Measurements from ENCODE around the gene HOXA3.

The HOXA3 gene

DNA sequence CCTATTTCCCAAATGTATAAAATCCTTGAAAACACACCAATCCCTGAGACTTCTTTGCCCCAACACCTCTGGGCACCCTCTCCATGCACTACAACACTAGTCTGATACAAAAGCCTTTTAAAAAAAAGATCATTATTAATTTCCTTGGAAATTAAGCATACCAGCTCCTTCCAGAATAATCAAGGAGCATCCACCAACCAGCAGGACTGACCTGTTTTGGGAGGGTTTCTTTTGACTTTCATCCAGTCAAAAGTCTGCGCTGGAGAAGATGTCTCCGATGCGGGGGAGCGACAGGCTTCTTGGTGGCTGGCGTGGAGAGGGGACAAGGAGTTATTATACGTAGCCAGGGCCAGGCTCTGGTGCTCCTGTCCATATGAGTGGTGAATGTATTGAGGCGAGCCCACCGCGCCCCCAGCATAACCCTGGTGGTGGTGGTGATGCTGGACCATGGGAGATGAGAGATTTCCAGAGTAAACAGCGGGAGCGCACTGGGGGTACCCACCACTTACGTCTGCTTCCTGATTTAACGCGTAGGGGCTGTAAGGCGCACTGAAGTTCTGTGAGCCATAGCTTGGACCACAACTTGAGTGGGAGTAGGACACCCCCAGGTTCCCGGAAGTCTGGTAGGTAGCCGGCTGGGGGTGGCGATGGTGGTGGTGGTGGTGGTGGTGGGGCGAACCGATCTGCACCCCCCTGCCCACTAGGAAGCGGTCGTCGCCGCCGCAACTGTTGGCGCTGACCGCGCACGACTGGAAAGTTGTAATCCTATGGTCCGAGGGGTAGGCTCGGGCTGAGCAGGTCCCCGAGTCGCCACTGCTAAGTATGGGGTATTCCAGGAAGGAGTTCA lies 57.1 kb downstream of the HOXA3 start:
- 1% methylated on average over 32 of the region's 33 CpGs for WGBS

DNA sequence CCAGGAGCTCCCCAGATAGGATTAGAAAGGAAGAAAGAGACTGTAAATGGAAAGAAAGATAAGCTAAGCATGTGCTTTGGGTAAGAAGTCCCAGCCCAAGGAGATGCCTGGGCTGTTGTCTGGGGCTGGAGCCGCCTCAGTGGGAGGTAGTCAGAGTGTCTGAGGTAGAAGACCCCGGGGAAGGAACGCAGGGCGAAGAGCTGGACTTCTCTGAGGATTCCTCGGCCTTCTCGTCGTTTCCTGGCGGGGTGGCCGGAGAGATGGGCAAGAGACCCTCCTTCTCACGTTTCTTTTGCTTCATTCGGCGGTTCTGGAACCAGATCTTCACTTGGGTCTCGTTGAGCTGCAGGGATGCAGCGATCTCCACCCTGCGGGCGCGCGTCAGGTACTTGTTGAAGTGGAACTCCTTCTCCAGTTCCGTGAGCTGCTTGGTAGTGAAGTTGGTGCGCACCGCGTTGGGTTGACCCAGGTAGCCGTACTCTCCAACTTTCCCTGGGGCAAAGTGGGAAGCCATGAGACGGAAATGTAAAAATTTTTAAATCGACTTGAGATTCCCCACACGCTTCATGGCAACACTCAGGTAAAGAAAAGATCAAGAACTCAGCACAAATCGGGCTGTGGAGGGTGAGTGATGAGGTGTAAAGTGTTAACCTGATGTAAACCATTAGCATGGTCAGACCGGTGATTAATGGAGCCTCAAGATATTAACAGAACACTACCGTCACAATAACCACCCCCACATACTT lies 57.9 kb downstream of the HOXA3 start:
- Histone ChIP-seq H3K4me1 (ENCODE audit: insufficient read depth, low read length) (peaks cover 35% of the 10 kb centered on the region), H3K27me3 (ENCODE audit: insufficient read depth, low read length) (peaks cover 100% of the 10 kb centered on the region), H3K9ac (ENCODE audit: low read depth, low read length) (no peak overlapping the region), H3K4me3 (ENCODE audit: low read length) (no peak overlapping the region), H3K36me3 (ENCODE audit: insufficient read depth, low read length) (no peaks in the 10 kb centered on the region), H3K9me3 (ENCODE audit: insufficient read depth, low read depth, low read length) (no peaks in the 10 kb centered on the region), H3K27ac (ENCODE audit: low read depth, low read length) (no peak overlapping the region)
- WGBS = 4% methylated on average over 29 of the region's 29 CpGs

More for the DNA sequence above, 57.1 kb downstream of the HOXA3 start:
- Histone ChIP-seq H3K27ac (ENCODE audit: low read depth, low read length) (no peak overlapping the region), H3K36me3 (ENCODE audit: insufficient read depth, low read length) (no peaks in the 10 kb centered on the region), H3K9me3 (ENCODE audit: insufficient read depth, low read depth, low read length) (no peaks in the 10 kb centered on the region), H3K9ac (ENCODE audit: low read depth, low read length) (no peak overlapping the region), H3K4me3 (ENCODE audit: low read length) (peak overlapping the region; percentile 51), H3K27me3 (ENCODE audit: insufficient read depth, low read length) (peaks cover 100% of the 10 kb centered on the region), H3K4me1 (ENCODE audit: insufficient read depth, low read length) (peaks cover 40% of the 10 kb centered on the region)

- Histone ChIP-seq H3K4me1 (ENCODE audit: insufficient read depth, low read length) (peaks cover 30% of the 10 kb centered on the region), H3K27ac (ENCODE audit: low read depth, low read length) (no peak overlapping the region), H3K4me3 (ENCODE audit: low read length) (no peak overlapping the region)
Measured at GRCh38 chr7:27093184-27093895, 59.0 kb downstream of the HOXA3 start.

GRCh38 chr7:27092819-27093110 lies 59.6 kb downstream of the HOXA3 start:
- Histone ChIP-seq H3K4me1 (ENCODE audit: insufficient read depth, low read length) (peaks cover 30% of the 10 kb centered on the region), H3K9me3 (ENCODE audit: insufficient read depth, low read depth, low read length) (no peaks in the 10 kb centered on the region), H3K9ac (ENCODE audit: low read depth, low read length) (no peak overlapping the region), H3K36me3 (ENCODE audit: insufficient read depth, low read length) (no peaks in the 10 kb centered on the region), H3K27ac (ENCODE audit: low read depth, low read length) (no peak overlapping the region), H3K27me3 (ENCODE audit: insufficient read depth, low read length) (peaks cover 100% of the 10 kb centered on the region), H3K4me3 (ENCODE audit: low read length) (no peak overlapping the region)
- WGBS = 44% methylated on average over 1 of the region's 1 CpG

More at GRCh38 chr7:27093184-27093895, 59.0 kb downstream of the HOXA3 start:
- Histone ChIP-seq H3K9ac (ENCODE audit: low read depth, low read length) (no peak overlapping the region), H3K36me3 (ENCODE audit: insufficient read depth, low read length) (no peaks in the 10 kb centered on the region), H3K9me3 (ENCODE audit: insufficient read depth, low read depth, low read length) (no peaks in the 10 kb centered on the region), H3K27me3 (ENCODE audit: insufficient read depth, low read length) (peaks cover 100% of the 10 kb centered on the region)
- WGBS = 35% methylated on average over 6 of the region's 6 CpGs

- no peaks in the 10 kb centered on the region for H3K9me3 ChIP-seq (ENCODE audit: insufficient read depth, low read depth, low read length)
- no peaks in the 10 kb centered on the region for H3K36me3 ChIP-seq (ENCODE audit: insufficient read depth, low read length)
- WGBS = 6% methylated on average over 9 of the region's 9 CpGs
- no peak overlapping the region for H3K9ac ChIP-seq (ENCODE audit: low read depth, low read length)
- H3K4me3 ChIP-seq (ENCODE audit: low read length) = no peak overlapping the region
- peaks cover 100% of the 10 kb centered on the region for H3K27me3 ChIP-seq (ENCODE audit: insufficient read depth, low read length)
- no peak overlapping the region for H3K27ac ChIP-seq (ENCODE audit: low read depth, low read length)
- peaks cover 30% of the 10 kb centered on the region for H3K4me1 ChIP-seq (ENCODE audit: insufficient read depth, low read length)
Measured at GRCh38 chr7:27091941-27092818, 60.2 kb downstream of the HOXA3 start.

GRCh38 chr7:27091105-27091504 lies 61.3 kb downstream of the HOXA3 start:
- Histone ChIP-seq H3K9me3 (ENCODE audit: insufficient read depth, low read depth, low read length) (no peaks in the 10 kb centered on the region), H3K4me1 (ENCODE audit: insufficient read depth, low read length) (peaks cover 30% of the 10 kb centered on the region), H3K9ac (ENCODE audit: low read depth, low read length) (no peak overlapping the region), H3K27me3 (ENCODE audit: insufficient read depth, low read length) (peaks cover 98% of the 10 kb centered on the region), H3K27ac (ENCODE audit: low read depth, low read length) (peak overlapping the region; percentile 28; the same call in 1 of the 2 replicates), H3K4me3 (ENCODE audit: low read length) (no peak overlapping the region), H3K36me3 (ENCODE audit: insufficient read depth, low read length) (no peaks in the 10 kb centered on the region)
- whole genome bisulfite sequencing = 0% methylated on average over 3 of the region's 3 CpGs

DNA sequence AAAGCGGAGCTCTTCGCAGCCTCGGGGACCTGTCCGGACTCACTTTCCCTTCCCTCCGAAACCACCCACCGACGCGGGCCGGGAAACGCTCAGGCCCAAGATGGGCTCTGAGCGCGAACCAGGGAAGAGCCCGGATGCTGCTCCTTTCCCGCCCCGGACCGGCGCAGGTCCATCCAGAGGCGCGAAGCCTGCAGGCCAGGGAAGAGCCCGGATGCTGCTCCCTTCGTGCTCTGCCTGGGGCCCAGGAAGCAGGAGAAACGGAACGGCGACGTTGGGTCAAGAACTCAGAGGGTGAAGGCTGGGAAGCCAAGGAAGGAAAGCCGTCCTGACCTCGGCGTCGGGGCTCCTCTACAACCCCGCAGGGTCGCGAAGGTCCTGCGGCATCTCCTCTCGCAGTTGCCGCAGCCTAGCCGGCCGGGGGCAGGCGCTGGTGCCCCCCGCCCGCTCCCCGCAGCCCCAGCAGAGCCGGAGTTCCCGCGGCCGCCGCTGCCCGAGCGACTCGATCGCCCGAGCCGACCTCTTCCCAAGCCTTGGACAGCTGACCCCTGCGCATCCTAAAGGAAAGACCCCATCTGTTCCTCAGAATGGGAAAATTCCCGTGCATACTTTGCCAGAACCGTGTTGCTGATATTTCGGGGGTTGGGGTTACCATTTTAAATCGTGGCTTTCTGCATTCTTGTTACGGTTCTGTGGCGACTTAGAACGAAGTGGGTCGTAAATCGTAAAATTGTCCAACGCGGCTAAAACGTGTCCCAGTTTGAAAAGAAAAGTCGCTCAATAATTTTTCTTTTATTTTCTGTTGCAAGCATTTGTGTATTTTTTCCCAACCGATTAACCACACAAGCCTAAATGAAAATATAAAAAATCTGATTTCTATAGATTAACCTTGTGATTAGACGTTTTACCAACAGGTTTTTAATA lies 64.1 kb downstream of the HOXA3 start:
- Histone ChIP-seq H3K4me3 (ENCODE audit: low read length) (no peak overlapping the region), H3K4me1 (ENCODE audit: insufficient read depth, low read length) (peaks cover 28% of the 10 kb centered on the region), H3K9ac (ENCODE audit: low read depth, low read length) (no peak overlapping the region), H3K36me3 (ENCODE audit: insufficient read depth, low read length) (no peaks in the 10 kb centered on the region), H3K27ac (ENCODE audit: low read depth, low read length) (no peak overlapping the region), H3K27me3 (ENCODE audit: insufficient read depth, low read length) (peaks cover 81% of the 10 kb centered on the region), H3K9me3 (ENCODE audit: insufficient read depth, low read depth, low read length) (no peaks in the 10 kb centered on the region)
- WGBS = 95% methylated on average over 67 of the region's 68 CpGs

- peaks cover 8% of the 10 kb centered on the region; the same call in 1 of the 2 replicates for H3K4me1 ChIP-seq (ENCODE audit: insufficient read depth, low read length)
- no peaks in the 10 kb centered on the region for H3K36me3 ChIP-seq (ENCODE audit: insufficient read depth, low read length)
- H3K9ac ChIP-seq (ENCODE audit: low read depth, low read length) = no peak overlapping the region
- peaks cover 36% of the 10 kb centered on the region for H3K27me3 ChIP-seq (ENCODE audit: insufficient read depth, low read length)
- H3K4me3 ChIP-seq (ENCODE audit: low read length) = no peak overlapping the region
- no peak overlapping the region for H3K27ac ChIP-seq (ENCODE audit: low read depth, low read length)
- no peaks in the 10 kb centered on the region for H3K9me3 ChIP-seq (ENCODE audit: insufficient read depth, low read depth, low read length)
- 97% methylated on average over 1 of the region's 2 CpGs for WGBS
Measured at GRCh38 chr7:27083646-27084045, 68.7 kb downstream of the HOXA3 start.

DNA sequence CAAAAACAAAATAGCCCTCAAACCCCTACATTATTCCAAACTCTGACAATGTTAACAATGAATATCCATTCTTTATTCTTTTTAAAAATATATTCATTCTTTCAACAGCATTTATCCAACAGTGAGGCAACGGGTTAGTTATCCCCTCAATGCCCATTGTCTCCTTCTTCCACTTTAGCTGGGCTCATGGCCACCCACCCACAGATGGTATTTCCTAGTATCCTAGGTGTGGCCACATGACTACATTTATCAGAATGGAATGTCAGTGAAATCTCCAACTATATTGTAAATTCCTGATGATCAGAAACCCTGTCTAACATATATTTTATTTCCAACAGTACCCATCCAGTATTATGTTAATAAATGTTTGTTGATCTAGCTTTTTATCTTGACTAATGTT lies 70.2 kb downstream of the HOXA3 start:
- H3K9ac ChIP-seq (ENCODE audit: low read depth, low read length) = no peak overlapping the region
- no peaks in the 10 kb centered on the region for H3K9me3 ChIP-seq (ENCODE audit: insufficient read depth, low read depth, low read length)
- no peak overlapping the region for H3K27ac ChIP-seq (ENCODE audit: low read depth, low read length)
- WGBS = 90% methylated on average over 1 of the region's 1 CpG
- H3K4me3 ChIP-seq (ENCODE audit: low read length) = no peak overlapping the region
- peaks cover 22% of the 10 kb centered on the region for H3K27me3 ChIP-seq (ENCODE audit: insufficient read depth, low read length)
- no peaks in the 10 kb centered on the region for H3K36me3 ChIP-seq (ENCODE audit: insufficient read depth, low read length)
- H3K4me1 ChIP-seq (ENCODE audit: insufficient read depth, low read length) = peaks cover 8% of the 10 kb centered on the region; the same call in 1 of the 2 replicates
